ENCODE measurements around the gene ZNF462. TPM values are rescaled to one million over a fixed set of nuclear protein-coding genes. Genes with fewer than 3 reads are reported as not detected.

ZNF462 gene
- total RNA-seq, 2 donors from 2014 or later, result 4.7 to 8.9 TPM

- H3K9me3 ChIP-seq, result no peaks in the 10 kb centered on the region
- H3K4me1 ChIP-seq, result peaks cover 3% of the 10 kb centered on the region
- no peaks in the 10 kb centered on the region for H3K36me3 ChIP-seq (replicated peaks in 1 of 2; ENCODE audit: insufficient read depth in 1 of 2, low read depth in 2 of 2)
- no peak overlapping the region for H3K27ac ChIP-seq
- no peaks in the 10 kb centered on the region for H3K27me3 ChIP-seq
- 92 to 95% methylated on average over 2 of the region's 2 CpGs for WGBS, 2 donors
- intact Hi-C loops (cut with DNase I), result no loop called here
- H3K4me3 ChIP-seq, result no peak overlapping the region
- no peak for TF ChIP-seq POLR2A (IDR thresholded peaks at IDR 0.05)
- TF ChIP-seq, protein P1, sequence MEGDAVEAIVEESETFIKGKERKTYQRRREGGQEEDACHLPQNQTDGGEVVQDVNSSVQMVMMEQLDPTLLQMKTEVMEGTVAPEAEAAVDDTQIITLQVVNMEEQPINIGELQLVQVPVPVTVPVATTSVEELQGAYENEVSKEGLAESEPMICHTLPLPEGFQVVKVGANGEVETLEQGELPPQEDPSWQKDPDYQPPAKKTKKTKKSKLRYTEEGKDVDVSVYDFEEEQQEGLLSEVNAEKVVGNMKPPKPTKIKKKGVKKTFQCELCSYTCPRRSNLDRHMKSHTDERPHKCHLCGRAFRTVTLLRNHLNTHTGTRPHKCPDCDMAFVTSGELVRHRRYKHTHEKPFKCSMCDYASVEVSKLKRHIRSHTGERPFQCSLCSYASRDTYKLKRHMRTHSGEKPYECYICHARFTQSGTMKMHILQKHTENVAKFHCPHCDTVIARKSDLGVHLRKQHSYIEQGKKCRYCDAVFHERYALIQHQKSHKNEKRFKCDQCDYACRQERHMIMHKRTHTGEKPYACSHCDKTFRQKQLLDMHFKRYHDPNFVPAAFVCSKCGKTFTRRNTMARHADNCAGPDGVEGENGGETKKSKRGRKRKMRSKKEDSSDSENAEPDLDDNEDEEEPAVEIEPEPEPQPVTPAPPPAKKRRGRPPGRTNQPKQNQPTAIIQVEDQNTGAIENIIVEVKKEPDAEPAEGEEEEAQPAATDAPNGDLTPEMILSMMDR (IDR thresholded peaks at IDR 0.05), result no peak
- ATAC-seq, result no peak
- DNase-seq, result no peak
Measured at GRCh38 chr9:106883626-106884190, 20.7 kb downstream of the ZNF462 start.

DNA sequence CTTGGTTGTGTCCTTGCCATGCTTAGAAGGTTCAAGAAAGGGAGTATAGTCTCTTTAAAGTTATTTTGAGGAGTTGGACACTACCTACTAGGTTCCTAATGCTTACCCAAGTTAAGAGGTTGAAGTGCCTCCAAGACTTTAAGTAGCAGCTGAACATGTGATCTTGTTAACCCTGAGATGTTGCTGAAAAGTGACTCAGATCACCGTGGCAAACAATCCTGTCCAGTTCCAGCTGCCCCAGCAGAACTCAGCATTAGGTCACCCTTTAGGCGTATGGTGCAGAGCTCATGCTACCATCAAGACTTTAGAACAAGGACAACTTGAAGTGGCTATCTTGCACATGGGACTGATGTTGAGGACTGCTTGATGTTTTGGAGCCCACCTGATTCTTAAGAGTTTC, 22.5 kb downstream of the ZNF462 start:
- ATAC-seq (no peak), DNase-seq (no peak)
- no peaks in the 10 kb centered on the region for H3K27me3 ChIP-seq
- no peak overlapping the region for H3K27ac ChIP-seq
- no peak overlapping the region for H3K4me3 ChIP-seq
- TF ChIP-seq, protein P1 (IDR thresholded peaks at IDR 0.05), result no peak
- no peak for TF ChIP-seq POLR2A (IDR thresholded peaks at IDR 0.05)
- 81 to 86% methylated on average over 2 of the region's 2 CpGs for WGBS, 2 donors
- no peaks in the 10 kb centered on the region for H3K9me3 ChIP-seq
- peaks cover 3% of the 10 kb centered on the region for H3K4me1 ChIP-seq
- H3K36me3 ChIP-seq (replicated peaks in 1 of 2; ENCODE audit: insufficient read depth in 1 of 2, low read depth in 2 of 2), result no peaks in the 10 kb centered on the region
- intact Hi-C loops (cut with DNase I), result no loop called here

GRCh38 chr9:106886111-106887046, 23.4 kb downstream of the ZNF462 start:
- no peaks in the 10 kb centered on the region for H3K36me3 ChIP-seq (replicated peaks in 1 of 2; ENCODE audit: insufficient read depth in 1 of 2, low read depth in 2 of 2)
- no peaks in the 10 kb centered on the region for H3K27me3 ChIP-seq
- H3K4me3 ChIP-seq, result no peak overlapping the region
- intact Hi-C loops (cut with DNase I), result no loop called here
- no peak for ATAC-seq
- no peak for DNase-seq
- H3K27ac ChIP-seq, result no peak overlapping the region
- WGBS, 2 donors, result 82 to 83% methylated on average over 6 of the region's 6 CpGs
- TF ChIP-seq, protein P1 (IDR thresholded peaks at IDR 0.05), result no peak
- TF ChIP-seq POLR2A (IDR thresholded peaks at IDR 0.05), result no peak
- no peaks in the 10 kb centered on the region for H3K9me3 ChIP-seq
- H3K4me1 ChIP-seq, result peaks cover 3% of the 10 kb centered on the region

DNA sequence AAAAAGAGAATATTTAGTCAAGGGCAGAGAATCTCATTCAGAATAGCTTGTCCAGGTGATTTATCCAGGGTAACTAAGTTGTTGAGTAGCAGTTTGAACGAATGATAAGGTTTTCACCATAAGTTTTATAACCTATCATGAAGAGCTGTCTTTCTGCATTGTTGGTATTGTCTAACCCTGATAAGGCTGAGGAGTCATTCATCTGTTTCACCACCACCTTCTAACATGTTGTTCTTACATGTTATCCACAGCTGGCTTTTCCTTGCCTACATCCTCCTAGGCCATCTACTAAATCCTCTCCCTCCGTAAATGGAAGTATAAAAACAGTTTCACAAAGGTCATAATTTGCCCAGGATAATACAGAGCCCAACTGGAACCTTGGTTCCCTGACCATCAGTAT, 24.1 kb downstream of the ZNF462 start:
- no peak for TF ChIP-seq POLR2A (IDR thresholded peaks at IDR 0.05)
- TF ChIP-seq, protein P1 (IDR thresholded peaks at IDR 0.05), result no peak
- intact Hi-C loops (cut with DNase I), result no loop called here
- Histone ChIP-seq H3K27me3 (no peaks in the 10 kb centered on the region), H3K4me3 (no peak overlapping the region), H3K4me1 (peaks cover 3% of the 10 kb centered on the region), H3K27ac (no peak overlapping the region), H3K9me3 (no peaks in the 10 kb centered on the region), H3K36me3 (replicated peaks in 1 of 2; ENCODE audit: insufficient read depth in 1 of 2, low read depth in 2 of 2) (no peaks in the 10 kb centered on the region)
- ATAC-seq (no peak), DNase-seq (no peak)
- WGBS, 2 donors, result 71 to 78% methylated on average over 2 of the region's 2 CpGs
